GM18517 (cell line): Measurements from ENCODE around the gene SF3A2.
A peak's percentile ranks its signal among the peaks of the same experiment; 100 is the strongest.

Experiments
- ATAC-seq: cut with Tn5 transposase; IDR thresholded peaks from one replicate; pipeline ENCODE4 v1.9.1; 2021; ENCODE audit warnings: mild to moderate bottlenecking, moderate library complexity; ENCODE audit not compliant: unreplicated experiment

Gene SF3A2

DNA sequence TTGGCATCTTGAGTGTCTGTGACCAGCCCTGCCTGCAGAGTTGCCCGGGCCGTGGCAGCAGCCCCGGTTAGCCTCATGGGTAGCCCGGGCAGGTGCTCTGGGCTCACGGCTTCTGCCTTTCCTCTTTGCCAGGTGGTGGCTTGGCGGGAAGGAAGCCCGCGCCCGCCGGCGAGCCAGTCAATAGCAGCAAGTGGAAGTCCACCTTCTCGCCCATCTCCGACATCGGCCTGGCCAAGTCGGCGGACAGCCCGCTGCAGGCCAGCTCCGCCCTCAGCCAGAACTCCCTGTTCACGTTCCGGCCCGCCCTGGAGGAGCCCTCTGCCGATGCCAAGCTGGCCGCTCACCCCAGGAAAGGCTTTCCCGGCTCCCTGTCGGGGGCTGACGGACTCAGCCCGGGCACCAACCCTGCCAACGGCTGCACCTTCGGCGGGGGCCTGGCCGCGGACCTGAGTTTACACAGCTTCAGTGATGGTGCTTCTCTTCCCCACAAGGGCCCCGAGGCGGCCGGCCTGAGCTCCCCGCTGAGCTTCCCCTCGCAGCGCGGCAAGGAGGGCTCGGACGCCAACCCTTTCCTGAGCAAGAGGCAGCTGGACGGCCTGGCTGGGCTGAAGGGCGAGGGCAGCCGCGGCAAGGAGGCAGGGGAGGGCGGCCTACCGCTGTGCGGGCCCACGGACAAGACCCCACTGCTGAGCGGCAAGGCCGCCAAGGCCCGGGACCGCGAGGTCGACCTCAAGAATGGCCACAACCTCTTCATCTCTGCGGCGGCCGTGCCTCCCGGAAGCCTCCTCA, 10.4 kb upstream of the SF3A2 start:
- no peak for ATAC-seq

GRCh38 chr19:2226840-2227360, 9.7 kb upstream of the SF3A2 start:
- ATAC-seq = no peak

DNA sequence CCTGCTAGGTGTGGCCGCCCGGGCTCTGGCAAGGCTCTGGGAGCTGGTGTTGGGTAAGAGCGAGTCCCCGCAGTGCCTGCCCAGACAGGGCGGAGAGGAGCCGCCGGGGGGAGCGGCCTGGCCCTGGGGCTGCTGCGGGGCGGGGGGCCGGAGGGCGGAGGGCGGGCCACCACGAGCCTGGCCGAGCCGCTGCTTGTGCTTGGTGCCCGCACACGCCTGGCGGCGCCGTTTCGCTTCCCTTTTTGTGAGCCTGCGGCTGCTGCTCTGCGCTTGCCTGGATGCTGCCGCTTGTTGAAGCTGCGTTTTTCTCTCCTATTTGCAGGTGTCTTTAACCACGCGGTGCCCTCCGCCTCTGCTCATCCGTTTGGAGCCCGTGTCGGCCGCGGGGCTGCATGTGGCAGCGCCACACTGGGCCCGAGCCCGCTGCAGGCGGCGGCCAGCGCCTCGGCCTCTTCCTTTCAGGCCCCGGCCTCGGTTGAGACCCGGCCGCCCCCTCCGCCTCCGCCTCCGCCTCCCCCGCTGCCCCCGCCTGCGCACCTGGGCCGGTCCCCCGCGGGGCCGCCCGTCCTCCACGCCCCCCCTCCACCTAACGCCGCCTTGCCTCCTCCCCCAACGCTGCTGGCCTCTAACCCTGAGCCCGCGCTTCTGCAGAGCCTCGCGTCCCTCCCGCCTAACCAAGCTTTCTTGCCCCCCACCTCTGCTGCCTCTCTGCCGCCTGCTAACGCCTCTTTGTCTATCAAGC, 9.0 kb upstream of the SF3A2 start:
- ATAC-seq = no peak

GRCh38 chr19:2228157-2229030, 8.2 kb upstream of the SF3A2 start:
- ATAC-seq = no peak

DNA sequence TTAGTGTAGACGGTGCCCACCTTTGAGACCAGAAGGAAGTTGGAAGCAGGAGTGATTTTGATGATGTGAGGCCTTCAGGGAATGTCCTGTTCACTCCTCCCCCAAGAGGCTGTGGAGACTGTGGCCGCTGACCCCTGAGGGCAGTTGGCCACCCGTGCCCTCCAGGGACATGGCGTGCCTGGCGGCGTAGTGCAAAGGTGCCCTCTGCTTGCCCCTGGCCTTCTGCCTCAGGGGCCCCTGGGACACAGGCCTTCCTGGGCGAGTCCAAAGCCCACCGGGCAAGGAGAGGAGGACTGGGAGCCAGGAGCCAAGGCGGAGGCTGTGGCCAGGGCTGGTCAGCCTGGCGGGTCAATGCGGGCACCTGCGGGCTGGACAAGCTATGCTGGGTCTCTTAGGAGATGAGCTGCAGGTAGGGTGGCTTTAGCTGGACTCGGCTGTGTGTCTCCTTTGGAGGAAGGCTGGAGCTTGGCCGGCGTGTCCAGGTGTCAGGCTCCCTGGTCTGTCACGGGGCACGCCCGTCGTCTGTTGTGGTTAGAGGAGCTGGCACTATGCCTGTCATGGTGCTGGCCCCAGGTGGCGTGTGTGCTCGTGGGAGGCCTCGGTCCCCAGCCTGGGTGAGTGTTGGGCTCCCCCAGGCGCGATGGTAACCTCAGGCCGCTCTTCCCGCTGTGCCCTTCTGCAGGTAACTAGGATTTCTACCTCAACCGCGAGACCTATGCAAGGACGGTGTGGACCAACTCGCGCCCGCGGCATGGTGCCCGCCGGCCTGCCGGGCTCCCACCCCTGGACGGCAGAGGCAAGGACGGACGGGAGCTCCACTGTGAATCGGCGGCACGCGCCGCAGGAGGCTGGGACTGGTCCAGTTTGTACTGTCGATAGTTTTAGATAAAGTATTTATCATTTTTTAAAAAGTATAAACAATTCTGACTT, 7.3 kb upstream of the SF3A2 start:
- ATAC-seq = no peak

GRCh38 chr19:2230033-2230531, 6.5 kb upstream of the SF3A2 start:
- no peak for ATAC-seq

DNA sequence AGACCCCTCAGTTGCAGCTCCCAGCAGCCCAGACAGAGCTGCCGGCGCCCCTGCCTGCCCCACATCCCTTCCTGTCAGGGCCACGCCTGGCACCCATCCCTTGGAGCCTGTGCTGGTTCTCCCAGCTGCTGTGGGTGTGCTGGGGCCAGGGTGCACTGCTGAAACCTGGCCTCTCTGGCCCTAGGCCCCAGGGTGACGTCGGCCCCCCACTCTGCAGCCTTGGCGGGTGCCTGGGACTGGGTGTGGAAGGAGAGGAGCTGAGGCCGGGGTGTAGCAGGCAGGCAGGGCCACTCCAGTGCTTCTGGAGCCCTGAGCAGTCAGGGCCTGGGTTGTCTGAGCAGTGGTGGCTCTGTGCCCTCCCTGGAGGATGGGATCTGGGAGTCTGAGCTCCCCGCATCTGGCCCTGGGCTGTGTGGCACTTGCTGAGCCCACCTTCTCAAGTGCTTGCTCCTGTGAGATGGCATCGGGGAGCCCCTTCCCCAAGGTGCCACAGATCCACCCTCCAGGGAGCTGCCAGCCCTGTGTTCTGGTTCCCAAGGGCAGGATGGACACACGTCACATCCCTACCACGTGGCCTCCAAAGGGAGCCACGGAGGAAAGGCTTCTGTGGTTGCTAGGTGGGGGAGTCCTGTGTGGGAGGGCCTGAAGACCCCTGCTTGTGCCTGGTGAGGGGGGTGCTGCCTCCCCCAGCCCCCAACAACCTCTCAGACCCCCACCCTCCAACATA, 5.7 kb upstream of the SF3A2 start:
- ATAC-seq = no peak

DNA sequence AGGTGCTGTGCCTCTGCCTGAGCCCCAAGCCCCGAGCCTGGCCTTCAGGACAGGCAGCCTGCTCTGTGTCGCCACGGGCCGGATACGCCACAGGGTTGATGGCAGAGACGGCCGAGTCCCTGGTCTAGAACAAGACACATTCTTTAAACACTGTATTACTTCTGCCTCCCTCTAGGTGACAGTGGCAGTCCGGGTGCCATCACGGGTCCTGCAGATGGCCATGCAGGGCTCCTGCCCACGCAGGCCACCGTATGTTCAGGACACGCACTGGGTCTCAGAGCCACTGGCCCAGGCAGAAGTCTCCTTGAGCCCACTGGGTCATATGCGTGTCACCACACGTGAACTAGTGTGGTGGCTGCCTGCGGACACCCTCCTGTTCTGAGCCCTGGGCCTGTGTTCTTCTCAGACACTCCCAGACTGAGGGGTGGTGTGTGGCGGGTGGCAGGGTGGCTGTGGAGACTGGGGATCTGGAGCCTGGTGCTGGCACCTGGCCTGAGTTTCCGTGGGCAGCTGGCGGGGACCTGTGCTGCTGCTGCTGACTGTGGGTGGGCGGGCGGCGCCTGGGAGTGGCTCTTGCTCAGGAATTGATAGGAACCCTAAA, 4.9 kb upstream of the SF3A2 start:
- no peak for ATAC-seq

DNA sequence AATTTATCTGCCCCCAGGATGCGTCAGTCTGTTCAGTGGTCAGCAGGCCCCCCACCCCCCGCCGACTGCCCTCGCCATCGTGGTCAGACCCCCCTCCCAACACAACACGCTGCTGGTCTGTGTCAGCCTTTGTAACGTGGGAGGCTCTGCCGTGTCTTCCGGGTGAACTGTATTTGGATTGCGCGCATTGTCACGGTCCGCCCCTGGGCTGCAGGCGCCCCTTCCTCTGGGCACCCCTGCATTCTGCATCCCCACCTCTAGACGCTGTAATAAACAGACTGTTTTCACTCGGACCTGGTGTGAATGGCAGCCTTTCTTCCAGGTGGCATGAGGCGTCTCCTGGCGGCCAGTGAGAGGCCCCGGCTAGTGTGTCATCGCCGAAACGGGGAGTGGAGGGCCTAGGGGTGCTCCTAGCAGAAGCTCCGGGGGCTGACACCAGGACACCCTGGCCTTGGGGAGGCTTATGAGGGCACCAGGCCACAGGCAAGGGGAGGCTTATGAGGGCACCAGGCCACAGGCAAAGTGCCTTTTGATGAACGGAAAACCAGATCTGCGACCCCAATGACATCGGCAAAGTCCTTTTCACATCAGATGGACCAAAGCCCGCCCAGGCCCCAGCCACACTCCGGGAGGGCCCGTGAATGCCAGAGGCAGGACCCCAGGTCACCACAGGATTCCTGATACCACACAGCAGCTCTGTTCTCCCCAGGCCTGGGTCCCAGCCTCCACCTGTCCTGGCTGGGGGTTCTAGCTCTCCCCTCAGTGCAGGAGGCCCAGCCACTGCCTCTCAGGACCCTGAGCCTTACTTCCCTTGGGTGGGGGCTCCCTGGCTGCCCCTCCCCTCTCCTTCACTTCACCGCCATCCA, 4.1 kb upstream of the SF3A2 start:
- no peak for ATAC-seq

DNA sequence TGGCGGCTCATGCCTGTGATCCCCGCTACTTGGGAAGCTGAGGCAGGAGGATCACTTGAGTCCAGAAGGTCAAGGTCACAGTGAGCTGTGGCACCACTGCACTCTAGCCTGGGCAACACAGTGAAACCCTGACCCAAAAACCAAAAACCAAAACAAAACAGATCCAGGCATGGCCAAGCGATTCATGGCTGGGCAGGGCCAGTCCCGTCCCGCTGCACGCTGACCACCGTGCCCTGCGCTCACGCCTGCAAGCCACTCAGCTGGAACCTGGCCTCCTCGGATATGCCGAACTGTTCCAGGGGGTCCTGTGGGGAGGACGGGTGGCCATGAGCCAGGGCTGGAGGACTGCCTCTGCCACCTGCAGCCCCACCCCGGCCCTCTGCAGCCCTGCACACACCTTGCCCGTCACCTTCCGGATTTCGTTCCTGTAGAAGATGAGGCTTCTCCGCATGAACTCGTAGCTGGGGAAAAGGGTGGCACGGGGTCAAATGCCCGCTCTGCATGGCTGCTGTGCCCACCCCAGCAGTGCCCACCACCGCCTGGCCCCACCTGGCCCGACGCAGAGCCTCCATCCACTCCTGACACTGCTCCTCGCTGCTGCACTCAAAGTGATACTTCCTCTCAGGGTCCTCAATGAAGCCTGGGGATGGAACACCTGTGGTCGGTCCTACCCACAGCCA, 2.9 kb upstream of the SF3A2 start:
- no peak for ATAC-seq

DNA sequence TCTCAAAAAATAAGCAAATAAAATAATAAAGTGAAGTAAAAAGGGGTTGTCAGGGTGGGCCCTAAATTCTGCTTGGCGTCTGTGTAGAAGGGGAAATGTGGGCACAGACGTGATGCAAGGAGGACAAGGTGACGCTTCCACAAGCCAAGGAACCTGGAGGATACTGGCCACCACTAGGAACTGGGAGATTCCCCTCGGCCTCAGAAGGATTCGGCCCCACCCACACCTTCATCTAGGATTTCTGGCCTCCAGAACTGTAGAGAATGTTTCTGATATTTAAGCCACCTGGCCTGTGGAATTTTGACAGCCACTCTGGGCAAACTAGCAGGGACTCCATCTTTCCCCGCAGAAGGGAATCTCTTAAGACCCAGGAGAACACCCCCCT, 1.6 kb upstream of the SF3A2 start:
- ATAC-seq = no peak

DNA sequence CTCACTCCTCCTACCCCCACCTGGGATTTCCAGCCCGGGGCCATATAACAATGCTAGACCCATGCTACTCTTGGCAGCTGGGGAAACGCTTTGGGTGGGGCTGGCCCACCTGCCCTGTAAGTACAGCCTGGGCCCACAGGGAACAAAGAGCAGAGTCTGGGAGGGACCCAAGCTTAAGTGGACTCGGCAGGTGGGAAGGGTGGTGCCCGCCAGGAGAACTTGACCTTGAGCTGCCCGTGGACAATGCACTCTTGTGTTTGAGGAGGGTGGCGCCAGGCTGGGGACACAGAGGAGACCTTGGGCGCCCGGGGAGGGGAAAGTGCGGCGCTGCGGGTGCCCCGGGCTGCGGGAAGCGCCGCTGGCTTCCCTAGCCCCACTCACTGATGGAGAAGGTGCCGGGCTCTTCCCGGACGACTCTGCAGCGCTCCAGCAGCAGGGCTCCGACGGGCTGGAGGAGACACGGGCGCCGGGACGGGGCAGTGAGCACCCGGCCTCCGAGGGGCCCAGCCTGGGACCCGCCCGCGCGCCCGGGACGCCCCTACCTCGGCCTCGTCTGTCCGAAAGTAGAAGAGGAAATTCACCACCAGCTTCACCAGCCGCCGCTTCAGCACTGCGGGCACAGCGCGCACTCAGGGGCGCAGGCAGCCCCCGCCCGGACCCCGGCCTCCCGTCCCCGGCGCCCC, 1.1 kb upstream of the SF3A2 start:
- peak; percentile 10 for ATAC-seq

DNA sequence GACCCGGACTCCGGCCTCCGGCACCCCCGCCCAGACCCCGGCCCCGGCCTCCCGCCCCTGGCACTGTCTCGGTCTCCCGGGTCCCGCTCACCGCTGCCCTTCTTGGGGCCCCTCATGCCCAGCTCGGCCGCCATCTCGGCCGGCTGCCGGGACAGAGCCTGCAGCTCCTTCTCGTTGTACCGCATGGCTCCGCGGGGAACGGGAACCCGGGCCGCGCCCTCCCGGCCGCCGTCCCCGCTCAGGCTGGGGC, 635 bp upstream of the SF3A2 start:
- ATAC-seq = peak; percentile 34

DNA sequence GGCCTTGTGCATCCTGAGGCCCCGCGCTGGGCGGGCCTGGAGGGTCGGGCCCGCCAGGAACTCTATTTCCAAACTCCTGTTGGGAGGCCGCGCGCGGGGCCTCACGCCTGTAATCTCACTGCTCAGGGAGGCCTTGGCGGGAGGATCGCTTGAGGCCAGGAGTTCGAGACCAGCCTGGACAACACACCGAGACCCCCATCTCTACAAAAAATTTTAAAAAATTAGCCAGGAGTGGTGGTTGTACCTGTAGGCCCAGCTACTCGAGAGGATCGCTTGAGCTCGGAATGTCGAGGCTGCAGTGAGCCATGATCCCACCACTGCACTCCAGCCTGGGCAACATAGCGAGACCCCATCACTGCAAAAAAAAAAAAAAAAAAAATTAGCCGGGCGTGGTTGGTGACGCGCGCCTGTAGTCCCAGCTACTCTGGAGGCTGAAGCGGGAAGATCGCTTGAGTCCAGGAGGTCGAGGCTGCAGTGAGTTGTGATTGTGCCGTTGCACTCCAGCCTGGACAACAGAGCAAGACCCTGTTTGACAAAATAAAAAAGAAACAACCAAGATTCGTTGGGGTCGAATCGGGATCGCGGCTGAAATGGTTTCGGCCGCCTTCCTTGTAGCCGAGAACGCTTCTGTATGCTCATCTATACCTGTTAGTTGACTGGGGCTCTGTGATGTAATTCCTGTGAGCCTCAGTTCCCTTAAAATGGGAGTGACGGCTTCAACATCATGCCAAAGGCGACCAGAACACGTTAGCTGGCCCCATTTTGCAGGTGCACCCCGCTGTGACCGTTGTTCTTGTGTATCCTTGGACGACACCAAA, 636 bp downstream of the SF3A2 start:
- ATAC-seq = no peak

- ATAC-seq = no peak
These were observed 1.2 kb downstream of the SF3A2 start for GRCh38 chr19:2237869-2238153.

GRCh38 chr19:2239173-2239572, 2.5 kb downstream of the SF3A2 start:
- ATAC-seq = no peak
